Measurements from ENCODE around the gene LEKR1.

Gene LEKR1

GRCh38 chr3:157079676-157080369 is 253.7 kb downstream of the LEKR1 start:
- TF ChIP-seq ZFX (IDR thresholded peaks at IDR 0.05; ENCODE audit: borderline replicate concordance) (no peak), CTCF (IDR thresholded peaks at IDR 0.05) (no peak)

DNA sequence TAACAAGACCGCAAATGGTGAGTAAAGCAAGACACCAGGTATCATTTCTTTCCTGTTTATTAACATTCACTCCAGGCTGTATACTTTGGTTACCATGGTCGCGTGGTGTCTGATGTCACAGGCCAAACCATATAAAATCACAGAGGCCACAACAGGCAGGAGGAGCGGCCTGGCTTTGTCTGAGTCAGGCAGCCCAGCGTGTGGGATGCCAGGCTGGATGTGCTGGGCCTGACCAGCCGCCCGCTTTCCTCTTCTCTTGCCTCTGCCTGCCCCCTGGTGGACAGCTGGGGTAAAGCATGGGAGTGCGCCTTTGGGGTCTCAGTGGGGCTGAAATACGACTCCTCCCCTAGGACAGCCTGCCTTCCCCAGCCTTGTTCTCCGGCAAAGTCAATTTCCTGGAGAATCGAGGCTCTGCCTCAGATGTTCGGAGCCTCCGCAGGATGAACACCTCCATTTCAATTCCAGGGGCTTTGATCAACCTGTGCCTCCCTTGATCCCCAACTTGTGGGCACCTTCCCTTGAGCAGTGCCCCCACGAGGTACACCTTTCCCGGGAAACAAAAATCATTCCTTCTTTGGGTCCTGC is 255.6 kb downstream of the LEKR1 start:
- TF ChIP-seq ZFX (IDR thresholded peaks at IDR 0.05; ENCODE audit: borderline replicate concordance): no peak
- peak; percentile 91 for TF ChIP-seq CTCF (IDR thresholded peaks at IDR 0.05)
- no peak overlapping the region for H3K27ac ChIP-seq

More at GRCh38 chr3:157079676-157080369, 253.7 kb downstream of the LEKR1 start:
- H3K27ac ChIP-seq: no peak overlapping the region

DNA sequence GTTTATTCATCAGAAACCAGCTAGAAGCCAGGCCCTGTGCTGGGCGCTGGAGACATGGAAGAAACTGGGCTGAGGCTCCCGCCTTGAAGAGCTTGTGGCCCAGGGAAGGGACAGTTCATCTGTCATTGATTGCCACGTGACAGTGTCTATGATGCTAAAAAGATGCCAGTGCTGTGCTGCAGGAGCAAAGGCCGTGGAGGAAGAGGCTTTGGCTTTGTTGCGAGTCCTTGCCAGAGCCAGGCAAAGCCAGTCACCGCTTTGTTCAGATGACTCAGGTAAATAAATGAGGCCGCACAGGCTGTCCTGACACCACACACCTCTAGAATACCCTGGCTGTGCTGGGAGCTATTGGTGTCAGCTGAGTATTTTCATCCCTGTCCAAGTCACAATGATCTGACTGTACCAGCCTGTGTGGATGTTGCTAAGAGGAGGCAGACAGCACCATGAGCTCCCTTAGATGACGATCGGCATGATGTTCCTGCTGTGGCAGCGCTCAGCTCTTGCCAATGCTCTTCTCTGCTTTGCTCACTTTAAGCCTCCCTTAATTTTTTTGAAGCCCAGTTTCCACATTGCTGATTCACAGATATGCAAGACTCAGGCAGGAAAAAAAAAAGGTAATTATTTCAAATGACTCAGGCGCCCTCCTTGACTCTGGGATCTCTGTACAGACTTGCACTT is 256.3 kb downstream of the LEKR1 start:
- TF ChIP-seq CTCF (IDR thresholded peaks at IDR 0.05) (no peak), ZFX (IDR thresholded peaks at IDR 0.05; ENCODE audit: borderline replicate concordance) (no peak)
- no peak overlapping the region for H3K27ac ChIP-seq

GRCh38 chr3:157083824-157084223 is 257.7 kb downstream of the LEKR1 start:
- TF ChIP-seq CTCF (IDR thresholded peaks at IDR 0.05): no peak
- TF ChIP-seq ZFX (IDR thresholded peaks at IDR 0.05; ENCODE audit: borderline replicate concordance): no peak
- H3K27ac ChIP-seq: no peak overlapping the region

DNA sequence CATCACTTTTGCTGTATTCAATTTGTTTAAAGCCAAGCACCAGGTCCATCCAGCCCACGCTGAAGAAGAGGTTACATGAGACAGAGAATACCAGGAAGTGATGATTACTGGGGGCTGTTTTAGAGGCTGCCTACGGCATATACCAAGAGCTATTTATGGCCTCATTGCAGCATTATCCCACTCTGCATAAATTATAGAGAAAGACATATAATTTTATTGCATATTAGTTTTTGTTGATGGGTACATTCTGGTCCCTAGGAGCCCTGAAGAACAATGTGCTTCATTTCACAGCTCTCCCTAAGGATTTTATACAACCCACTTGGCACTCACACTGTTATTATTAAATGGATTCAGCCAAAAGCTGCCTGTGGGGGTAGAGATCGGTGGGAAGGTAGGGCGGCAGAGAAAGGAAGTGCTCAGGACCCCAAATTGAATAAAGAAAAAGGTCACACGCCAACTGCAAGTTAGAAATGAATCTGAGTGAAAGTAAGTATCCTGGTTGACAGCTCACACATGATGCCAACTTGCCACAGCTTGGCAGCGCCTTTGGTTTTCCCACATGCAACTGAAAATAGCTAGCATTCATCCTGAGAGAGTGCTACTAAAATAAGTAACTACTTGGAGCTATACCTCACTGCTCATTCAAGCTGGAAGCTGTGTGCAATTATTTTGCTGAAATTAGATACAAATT is 260.1 kb downstream of the LEKR1 start:
- no peak overlapping the region for H3K27ac ChIP-seq
- TF ChIP-seq ZFX (IDR thresholded peaks at IDR 0.05; ENCODE audit: borderline replicate concordance) (no peak), CTCF (IDR thresholded peaks at IDR 0.05) (no peak)

GRCh38 chr3:157086775-157087174 is 260.6 kb downstream of the LEKR1 start:
- TF ChIP-seq CTCF (IDR thresholded peaks at IDR 0.05) (no peak), ZFX (IDR thresholded peaks at IDR 0.05; ENCODE audit: borderline replicate concordance) (no peak)
- H3K27ac ChIP-seq: no peak overlapping the region

Data from 22Rv1 (cell line).